Stimulated activated CD4-positive, alpha-beta T cell treated with anti-CD3 and anti-CD28 coated beads, TNF-alpha, amount 100 ng/mL, for 48 hours (primary cell): ENCODE results near the gene LIN52.
"Not testable (repeated sequence)": the region's sequence is repeated elsewhere in the genome, so short reads cannot be mapped to it uniquely, and the experiment has no call there.

Experiments used
- DNase-seq, 3 donors: peaks; one replicate each; pipeline ENCODE4 v3.0.0-alpha.2; 2020; ENCODE audit warnings: low read depth in 3 of 3

LIN52 gene

DNA sequence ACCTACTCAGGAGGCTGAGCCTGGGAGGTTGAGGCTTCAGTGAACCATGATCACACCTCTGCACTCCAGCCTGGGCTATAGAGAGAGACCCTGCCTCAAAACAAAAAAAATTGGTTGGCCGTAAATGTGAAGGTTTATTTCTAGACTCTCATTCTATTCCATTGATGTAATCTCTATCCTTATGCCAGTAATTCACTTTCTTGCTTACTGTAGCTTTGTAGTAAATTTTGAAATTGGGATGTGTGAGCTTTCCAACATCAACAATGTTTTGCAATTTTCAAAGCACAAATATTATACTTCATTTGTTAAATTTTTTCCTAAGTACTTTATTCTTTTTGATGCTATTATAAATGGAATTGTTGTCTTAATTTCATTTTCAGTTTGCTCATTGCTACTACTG, 24.6 kb downstream of the LIN52 start:
- no peak for DNase-seq

DNA sequence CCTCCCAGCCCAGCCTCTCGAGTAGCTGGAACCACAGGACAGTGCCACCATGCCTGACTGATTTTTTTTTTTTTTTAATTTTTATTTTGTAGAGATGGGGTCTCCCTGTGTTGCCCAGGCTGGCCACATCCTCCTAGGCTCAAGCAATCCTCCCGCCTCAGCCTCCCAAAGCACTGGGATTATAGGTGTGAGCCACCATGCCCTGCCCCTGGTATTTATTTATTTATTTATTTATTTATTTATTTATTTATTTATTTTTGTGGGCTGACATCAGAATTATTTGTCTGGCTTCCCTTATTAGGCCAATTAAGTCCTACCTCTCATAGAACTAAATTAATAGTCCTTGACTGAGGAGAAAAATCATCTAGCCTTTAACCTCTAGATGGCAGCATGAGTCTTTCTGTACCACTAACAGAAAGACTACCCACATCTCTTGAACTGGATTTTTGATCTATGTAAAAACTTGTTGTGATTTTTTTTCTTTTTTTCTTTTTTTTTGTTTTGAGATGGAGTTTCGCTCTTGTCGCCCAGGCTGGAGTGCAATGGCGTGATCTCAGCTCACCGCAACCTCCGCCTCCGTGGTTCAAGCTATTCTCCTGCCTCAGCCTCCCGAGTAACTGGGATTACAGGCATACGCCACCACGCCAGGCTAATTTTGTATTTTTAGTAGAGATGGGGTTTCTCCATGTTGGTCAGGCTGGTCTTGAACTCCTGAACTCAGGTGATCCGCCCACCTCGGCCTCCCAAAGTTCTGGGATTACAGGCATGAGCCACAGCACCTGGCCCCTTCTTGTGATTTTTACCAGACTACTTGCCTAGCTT, 26.9 kb downstream of the LIN52 start:
- DNase-seq: not testable (repeated sequence)

DNA sequence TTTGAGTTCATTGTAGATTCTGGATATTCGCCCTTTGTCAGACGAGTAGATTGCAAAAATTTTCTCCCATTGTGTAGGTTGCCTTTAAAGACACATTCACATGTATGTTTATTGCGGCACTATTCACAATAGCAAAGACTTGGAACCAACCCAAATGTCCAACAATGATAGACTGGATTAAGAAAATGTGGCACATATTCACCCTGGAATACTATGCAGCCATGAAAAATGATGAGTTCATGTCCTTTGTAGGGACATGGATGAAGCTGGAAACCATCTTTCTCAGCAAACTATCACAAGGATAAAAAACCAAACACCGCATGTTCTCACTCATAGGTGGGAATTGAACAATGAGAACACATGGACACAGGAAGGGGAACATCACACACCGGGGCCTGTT, 40.7 kb downstream of the LIN52 start:
- not testable (repeated sequence) for DNase-seq

DNA sequence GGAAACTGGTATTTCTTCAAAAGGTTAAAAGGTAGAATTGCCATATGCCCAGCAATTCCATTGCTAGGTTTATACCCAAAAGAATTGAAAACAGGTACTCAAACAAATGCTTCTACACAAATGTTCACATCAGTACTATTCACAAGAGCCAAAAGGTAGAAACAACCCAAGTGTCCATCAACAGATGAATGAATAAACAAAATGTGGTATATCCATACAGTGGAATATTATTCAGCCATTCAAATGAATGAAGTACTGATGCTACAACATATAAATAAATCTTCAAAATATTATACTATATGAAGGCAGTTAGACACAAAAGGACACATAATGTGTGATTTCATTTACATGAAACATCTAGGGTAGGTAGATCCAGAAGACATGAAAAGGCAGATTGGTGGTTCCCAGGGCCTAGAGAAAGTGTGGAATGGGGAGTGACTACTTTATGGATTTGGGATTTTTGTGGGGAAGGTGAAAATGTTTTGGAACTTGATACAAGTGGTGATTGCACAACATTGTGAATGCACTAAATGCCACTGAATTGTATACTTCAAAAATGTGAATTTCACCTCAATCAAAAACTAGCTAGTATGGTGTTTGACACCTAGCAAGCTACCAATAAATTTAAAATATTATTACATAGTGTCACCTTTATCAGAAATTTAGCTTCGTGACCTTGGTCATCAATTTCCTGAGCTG, 41.7 kb downstream of the LIN52 start:
- DNase-seq: no peak

DNA sequence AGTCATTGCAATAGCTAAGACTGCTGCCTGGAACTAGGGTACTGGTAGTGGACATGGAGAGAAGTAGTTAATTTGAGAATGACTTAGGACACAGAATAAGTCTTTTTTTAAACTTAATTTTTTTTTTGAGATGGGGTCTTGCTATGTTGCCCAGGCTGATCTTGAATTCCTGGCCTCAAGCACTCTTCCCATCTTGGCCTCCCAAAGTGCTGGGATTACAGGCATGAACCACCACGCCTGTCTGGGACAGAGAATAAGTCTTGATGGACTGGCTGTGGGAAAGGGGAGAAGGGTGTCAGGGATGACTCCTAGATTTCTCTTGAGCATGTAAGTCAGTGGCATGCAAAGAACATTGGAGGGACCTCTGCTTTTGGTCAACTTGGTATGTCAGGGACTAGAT, 42.9 kb downstream of the LIN52 start:
- DNase-seq: no peak

DNA sequence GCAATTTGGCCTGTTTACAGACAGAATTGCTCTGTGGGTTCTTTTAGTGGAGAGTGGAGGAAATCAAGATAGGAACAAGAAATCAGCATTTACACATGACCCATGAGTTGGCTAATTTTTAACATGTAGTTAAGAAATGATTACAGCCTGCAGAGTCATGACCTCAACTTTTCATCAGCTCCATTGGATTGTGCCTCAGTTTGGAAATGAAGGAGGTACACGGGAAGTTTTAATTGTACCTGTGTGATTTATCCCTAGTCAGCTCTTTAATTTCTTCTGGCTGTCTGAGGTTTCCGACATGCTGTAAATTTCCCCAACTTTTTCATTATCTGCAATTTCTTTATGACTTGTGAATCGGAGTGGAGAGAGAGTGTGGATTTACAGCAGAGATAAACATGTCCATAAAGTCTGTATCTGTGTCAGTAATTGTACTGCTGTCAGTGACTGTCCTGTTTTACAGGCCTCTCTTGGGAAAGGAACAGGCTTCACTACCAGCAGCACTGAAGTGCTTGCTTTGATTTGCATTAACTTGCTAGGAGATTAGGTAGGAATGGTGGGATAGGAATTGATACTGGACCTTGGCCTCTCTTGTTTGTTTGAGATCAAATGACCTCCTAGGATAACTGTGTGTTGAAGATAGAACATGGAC, 49.2 kb downstream of the LIN52 start:
- no peak for DNase-seq

DNA sequence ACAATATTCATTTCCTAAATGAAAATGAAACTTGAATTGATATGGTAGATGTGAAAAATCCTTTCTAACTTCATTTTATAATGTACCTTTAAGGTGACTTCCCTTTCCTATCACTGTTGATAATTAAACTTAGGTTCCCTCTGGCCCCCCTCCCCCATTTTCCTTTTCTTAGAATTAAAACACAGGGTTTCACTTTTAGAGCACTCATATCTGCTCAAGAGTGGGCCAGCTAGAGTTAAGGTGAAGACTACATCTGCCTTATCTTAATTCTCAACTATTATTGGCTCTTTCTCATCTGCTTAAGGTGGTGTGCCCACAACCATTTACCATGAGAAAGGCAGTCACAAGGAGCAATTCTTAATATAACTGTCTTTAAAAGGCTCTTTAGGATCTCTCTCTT, 49.7 kb downstream of the LIN52 start:
- no peak for DNase-seq

DNA sequence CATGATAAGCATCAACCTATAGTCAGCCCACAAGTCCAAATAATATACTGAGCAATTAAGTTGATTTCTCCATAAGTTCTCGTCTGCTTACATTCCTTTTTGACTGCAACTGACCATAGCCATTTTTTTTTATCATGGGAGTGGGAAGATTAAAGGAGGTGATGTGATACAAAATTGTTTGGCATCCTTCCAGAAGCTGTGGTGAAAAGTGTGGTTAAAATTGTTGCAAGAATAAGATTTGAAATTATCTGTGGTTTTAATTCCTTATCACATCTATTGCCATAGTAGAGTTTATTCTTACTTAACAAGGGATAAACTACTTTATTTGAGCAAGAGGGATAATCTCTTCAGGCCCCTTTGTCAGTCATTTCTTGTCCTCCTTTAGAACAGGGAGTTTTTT, 50.7 kb downstream of the LIN52 start:
- no peak for DNase-seq

DNA sequence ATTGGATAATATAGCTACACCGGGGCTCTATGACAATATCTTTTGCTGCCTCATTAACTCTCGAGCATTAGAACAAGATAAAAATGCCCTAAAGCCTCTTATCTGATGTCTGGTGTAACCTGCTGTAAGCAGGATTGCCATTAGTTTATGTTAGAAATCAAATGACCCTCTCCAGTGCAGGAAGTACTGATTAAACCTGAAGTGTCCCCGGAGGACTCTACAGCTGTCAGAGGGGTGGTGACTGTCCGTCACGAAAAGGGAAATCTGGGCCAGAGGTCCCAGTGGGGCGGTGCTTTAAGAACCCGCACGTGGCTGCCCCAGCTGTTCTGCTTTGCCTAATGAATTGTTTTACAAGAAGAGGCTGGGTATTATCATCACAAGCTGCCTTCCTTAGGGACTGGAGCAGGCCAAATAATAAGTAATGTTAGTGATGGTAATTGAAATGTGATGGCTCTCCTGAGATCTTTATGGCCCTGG, 55.7 kb downstream of the LIN52 start:
- DNase-seq: no peak

DNA sequence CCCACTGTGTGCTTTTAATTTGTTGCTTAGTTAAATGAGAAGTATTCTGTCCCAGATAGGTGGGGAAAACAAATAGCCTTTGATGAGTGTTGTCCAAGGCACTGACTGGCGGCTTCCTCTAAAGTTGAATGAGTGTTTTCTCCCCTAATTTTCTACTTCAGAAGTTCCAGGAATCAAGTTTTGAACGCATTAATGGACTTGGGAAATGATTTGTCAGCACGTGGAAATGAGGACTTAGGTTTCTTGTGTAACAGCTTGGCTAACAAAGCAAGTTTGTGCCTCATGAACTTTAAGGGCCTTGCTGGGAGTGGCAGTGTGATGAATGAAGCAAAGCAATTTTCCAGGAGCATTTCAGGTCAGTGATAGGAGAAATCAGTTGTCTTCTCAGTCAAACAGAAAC, 56.9 kb downstream of the LIN52 start:
- DNase-seq: no peak

DNA sequence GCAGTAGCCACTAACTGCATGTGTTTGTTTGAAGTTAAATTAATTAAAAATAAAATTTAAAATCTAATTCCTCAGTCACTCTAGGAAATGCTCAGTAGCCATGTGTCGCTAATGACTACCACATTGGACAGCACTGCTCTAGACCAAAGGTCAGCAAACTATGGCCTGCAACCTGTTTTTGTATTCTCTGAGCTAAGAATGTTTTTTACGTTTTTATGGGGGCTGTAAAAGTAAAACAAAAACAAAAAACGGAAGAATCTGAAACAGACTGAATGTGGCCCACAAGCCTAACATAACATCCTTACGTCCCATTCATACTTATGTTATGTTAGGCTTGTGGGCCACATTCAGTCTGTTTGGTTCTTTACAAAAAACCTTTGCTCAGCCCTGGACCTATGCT, 57.8 kb downstream of the LIN52 start:
- no peak for DNase-seq

DNA sequence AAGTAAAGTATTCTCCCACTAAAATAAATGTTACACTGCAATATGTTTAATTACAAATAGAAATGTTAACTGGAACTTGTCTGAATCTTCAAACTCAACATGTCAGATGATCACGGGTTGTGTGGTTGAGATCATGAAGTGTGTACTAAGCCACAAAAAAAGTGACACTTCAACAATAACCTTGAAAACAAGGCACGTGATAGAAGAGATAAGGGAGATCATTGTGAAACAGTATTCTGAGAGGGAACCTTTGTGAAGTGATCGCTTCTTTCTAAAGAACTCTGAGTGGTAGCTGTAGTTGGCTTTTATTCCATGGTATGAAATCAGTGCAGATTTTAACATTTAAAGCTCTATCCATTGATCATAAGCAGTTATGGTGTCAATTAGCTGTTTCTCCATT, 60.0 kb downstream of the LIN52 start:
- no peak for DNase-seq

DNA sequence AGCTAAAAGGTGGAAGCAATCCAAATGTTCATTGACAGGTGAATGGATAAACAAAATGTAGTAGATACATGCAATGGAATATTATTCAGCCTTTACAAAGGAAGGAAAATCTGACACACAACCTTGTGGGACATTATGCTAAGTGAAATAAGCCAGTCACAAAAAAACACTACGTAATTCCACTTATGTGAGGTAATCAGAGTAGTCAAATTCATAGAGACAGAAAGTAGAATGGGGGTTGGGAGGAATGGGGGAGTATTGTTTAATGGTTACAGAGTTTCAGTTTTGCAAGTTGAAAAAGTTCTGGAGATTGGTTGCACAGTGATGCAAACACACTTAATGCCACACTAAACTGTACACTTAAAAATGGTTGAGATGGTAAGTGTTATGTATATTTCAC, 62.8 kb downstream of the LIN52 start:
- no peak for DNase-seq

DNA sequence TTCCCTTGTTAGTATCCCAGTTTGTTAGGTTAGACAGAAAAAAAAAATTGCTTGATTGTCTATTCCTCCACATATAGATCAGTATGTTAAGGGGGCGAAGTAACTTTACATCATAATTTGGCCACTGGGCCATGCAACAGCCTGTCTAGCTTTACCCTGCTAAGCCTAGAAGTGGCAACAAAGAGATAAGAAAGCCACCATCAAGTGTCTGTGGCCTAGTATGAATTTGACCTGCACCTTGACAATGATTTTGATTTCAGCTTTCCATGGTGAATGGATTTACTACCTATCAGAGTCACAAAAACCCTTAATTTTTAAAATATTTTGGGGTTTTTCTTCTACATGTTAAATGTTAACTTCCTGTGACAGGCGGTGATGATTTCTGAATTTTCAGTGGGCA, 63.9 kb downstream of the LIN52 start:
- no peak for DNase-seq

DNA sequence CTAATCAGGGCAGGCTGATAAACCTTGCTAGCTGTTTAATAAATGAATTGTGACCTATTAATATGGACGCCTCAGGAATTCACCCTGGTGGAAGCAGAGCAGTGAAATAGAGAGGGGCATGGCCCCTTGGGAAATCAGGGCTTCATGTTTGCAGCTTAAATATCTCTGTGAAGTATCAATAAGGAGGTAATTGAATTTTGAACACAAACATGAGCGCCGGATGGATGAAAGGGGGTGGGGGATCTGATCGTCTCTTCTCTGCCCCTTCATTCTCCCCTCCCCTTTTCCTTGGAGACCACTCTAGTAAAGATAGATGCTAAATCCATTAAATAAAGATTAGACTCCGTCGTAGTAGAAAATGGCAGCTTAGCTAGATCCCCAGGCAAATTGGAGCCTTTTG, 70.5 kb downstream of the LIN52 start:
- no peak for DNase-seq

DNA sequence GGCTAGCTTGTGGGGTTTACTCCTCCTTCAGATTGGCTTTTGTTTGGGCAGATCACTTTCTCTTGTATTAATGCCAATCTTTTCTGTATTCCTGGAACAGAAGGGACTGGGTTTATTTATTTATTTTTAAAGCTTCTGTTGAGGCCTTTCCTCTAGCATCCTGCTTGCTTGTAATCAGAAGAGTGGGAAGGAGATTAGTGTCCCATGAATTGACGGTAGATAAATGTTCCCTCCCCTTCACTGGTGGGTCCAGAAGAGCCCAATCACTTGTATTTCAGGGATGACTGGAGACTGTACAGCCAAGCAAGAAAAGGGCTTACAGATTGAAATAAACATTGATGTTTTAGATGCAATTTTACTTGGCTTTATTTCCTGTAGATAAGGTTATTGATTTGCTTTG, 71.0 kb downstream of the LIN52 start:
- no peak for DNase-seq

DNA sequence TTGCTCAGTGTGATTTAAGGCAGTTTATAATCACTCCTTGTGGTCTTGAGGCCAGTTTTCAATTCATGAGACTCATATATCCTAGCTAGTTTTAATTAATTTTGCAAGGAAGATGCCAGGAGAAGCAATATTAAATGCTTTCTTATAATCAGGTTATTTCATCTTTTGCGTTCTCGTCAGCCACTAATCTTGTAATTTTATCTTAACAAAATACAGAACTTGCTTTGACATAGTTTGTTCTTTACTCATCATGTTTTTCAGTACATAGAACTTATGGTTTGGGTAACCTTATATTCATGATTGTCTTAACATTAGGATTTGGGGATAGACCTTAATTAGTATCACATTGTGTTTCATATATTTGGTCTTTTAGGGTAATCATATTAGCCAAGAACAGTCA, 76.0 kb downstream of the LIN52 start:
- DNase-seq: no peak

DNA sequence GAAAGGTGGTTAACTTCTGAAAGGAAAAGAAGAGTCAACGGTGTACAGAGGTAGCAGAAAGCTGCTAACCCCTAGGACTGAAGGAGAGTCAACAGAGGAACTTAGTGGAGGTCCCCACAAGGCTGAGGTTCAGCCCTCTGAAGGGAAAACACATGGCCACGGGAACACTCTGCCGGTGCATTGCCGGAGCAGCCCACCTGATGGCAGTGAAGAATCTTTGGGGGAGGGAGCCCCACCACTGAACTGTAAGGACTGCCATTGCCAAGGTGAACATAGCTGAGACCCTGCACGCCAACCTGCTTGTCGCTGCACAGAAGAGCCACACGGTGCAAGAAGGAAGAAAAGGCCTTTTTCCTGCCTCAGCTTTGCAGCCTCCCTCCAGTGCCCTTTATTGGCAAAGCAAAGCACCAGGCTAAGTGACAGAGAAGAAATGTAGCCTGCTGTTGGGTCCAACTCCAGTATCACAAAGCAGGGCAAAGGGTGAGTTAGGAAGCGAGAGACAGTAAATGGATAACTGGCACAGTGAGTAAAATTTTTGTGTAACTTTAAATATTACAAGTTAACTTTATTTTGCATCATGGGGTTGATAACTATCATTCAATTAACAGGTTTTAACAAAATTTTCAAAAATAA, 76.9 kb downstream of the LIN52 start:
- DNase-seq: no peak

DNA sequence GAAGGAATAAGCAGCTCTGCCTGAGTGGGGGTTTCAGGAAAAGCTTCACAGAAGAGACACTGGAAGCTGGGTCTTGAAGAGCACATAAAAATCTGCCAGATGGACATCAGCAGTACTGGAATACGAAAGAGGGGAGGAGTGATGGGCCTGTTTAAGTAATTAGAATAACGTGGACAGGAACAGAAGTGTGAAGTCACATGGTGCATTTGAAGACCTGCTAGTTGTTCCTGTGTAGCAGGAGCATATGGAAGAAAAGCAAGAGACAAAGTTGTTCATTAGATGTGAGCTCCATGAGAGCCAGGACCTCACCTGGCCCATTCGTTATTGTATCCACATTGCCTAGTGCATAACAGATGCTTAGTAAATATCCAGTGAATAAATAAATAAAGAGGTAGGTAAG, 85.2 kb downstream of the LIN52 start:
- no peak for DNase-seq

DNA sequence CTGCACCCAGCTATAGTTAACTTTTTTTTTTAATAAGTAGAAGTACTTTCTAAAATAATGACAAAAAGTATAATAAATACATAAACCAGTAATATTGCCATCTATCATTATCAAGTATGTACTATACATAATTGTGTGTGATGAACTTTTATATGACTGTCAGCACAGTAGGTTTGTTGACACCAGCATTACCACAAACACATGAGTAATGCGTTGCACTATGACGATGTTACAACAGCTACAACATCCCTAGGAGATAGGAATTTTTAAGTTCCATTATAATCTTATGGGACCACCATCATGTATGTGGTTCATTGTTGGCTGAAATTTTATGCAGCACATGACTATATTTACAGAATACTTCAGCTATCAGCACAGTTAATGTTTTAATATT, 91.6 kb downstream of the LIN52 start:
- DNase-seq: no peak

DNA sequence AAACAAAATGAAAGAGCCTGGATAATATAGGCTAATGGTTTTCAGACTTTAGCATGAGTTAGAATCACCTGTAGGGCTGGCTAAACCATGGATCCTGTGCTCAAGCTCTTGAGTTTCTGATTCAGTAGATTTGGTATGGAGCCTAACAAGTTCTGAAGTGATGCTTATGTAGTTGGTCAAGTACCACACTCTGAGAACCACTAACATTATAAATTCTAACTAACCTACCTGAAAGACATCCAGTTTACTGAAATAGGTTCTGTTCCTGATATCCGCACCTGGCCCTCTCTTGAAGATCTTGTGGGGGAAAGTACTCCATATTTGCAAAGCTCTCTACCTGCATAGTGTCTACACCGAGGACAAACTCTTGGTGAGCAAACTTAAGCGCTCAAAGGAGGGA, 95.1 kb downstream of the LIN52 start:
- no peak for DNase-seq

DNA sequence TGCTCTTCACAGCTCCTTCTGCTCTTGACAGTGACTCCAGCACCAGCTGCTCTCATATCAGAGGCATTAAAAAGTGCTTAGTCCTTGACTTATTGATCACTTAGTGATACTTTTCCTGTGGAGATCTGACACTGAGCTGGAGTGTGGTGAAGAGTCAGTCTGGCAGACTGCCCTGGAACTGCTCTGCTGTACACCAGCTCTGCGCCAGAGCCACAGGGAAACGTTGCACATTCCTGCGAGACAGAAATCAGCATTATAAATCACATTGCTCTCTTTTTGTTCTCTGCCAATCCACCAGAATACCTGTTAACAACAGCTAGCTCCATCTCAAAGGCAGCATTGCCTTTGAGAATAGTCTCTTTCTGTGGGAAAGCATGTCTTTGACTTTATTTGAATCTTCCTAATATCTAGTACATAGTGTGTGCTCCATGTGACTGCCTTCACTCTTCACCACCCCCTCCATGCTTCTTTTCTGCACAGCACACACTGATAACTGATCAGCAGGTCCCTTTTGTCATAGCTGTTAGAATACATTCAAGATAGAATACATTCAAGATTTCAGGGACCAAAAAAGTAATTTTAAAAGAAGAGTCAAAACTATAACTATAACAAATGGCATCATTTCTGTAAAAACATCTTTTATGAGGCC, 106.3 kb downstream of the LIN52 start:
- DNase-seq: no peak
